Islet precursor cell (in vitro differentiated cells): ENCODE results near the gene CPLANE2.

Source experiments
- DNase-seq: peaks from one replicate; pipeline ENCODE4 v3.0.0-alpha.2; 2018

Gene CPLANE2

DNA sequence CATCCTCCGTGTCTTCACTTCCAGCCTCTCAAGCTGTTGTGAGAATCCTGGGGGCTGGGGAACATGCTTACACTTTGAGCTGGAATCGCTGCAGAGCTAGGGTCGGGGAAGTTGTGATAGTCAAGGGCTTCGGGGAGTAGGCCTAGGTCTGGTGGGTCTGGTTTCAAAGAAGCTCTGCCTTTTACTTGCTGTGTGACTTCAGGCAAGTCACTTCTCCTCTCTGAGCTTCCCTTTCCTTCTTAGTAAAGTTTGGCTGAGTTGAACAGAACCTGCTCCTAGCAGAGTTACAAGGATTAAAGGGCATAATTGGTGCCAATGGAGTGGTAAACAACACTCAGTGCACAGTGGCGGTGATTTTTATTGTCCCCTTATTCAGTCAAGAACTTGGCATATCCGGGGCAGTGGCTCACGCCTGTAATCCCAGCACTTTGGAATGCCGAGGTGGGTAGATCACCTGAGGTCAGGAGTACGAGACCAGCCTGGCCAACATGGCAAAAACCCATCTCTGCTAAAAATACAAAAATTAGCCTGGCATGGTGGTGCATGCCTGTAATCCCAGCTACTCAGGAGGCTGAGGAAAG lies 50.2 kb downstream of the CPLANE2 start:
- DNase-seq, result peak; percentile 42

- DNase-seq, result peak; percentile 46
Measured at GRCh38 chr1:16184557-16185303, 52.3 kb downstream of the CPLANE2 start.

- DNase-seq, result peak; percentile 49
Measured at GRCh38 chr1:16183765-16184556, 53.0 kb downstream of the CPLANE2 start.

- peak; percentile 38 for DNase-seq
Measured at GRCh38 chr1:16183179-16183578, 53.8 kb downstream of the CPLANE2 start.

DNA sequence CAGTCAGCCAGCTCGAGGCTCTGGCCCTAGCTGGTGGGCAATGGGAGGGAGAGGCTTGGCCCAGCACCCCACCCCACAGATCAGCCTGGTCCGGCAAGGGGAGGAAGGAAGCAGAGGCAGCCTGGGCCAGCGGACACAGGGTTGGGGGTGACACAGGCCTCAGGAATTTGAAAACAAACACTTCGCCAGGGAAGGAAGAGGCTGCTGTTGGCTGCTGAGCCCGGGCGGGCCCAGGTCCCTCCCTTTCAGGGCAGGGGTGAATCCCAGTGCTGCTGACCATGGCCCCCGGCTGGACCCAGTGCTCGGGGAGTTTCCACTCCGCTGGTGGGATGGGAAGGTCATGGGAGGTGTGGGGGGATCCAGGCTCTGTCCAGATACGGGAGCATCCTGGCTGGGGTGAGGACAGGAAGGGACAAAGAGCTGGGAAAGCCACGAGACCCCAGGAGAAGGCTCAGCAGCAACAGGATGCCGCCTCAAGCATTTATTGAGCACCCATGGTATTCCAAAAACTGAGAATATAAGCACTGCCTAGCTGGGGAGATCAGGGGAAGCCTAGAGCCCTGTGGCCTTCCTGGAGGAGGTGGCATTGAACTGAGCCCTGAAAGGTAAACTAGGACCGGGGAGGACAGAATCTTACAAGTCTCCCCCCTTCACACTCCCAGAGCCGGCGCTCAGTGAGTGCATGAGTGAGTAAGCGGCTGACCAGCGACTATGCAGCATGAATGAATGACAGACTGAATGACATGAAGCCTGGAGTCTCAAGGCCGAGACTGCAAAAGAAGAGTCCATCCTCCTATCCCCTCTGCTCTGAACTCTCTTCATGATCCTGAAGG lies 54.9 kb downstream of the CPLANE2 start:
- DNase-seq, result peak; percentile 99
